NCI-H82 treated with DMSO at 0.1 percent for 48 hours (cell line): ENCODE data around the gene DICER1.
A peak's percentile ranks its signal among the peaks of the same experiment; 100 is the strongest.

Experiments used
- DNase-seq: peaks from one replicate; lab custom pipeline; 2025; ENCODE audit not compliant: unreplicated experiment; lab: John Stamatoyannopoulos, UW

Gene DICER1

GRCh38 chr14:95062946-95063345 lies 94.4 kb downstream of the DICER1 start:
- DNase-seq = no peak

- DNase-seq = no peak
Measured at GRCh38 chr14:95062220-95062619, 95.1 kb downstream of the DICER1 start.

- no peak for DNase-seq
Measured at GRCh38 chr14:95061317-95062093, 95.8 kb downstream of the DICER1 start.

GRCh38 chr14:95059126-95059525 lies 98.2 kb downstream of the DICER1 start:
- no peak for DNase-seq

GRCh38 chr14:95058491-95058890 lies 98.8 kb downstream of the DICER1 start:
- no peak for DNase-seq

- DNase-seq = no peak
Measured at GRCh38 chr14:95057851-95058250, 99.5 kb downstream of the DICER1 start.

GRCh38 chr14:95057147-95057546 lies 100.2 kb downstream of the DICER1 start:
- no peak for DNase-seq

- DNase-seq = no peak
Measured at GRCh38 chr14:95056476-95056875, 100.9 kb downstream of the DICER1 start.

GRCh38 chr14:95055318-95055717 lies 102.0 kb downstream of the DICER1 start:
- DNase-seq = no peak

- DNase-seq = no peak
Measured at GRCh38 chr14:95054346-95055280, 102.7 kb downstream of the DICER1 start.

GRCh38 chr14:95052016-95052585 lies 105.2 kb downstream of the DICER1 start:
- DNase-seq = no peak

- no peak for DNase-seq
Measured at GRCh38 chr14:95049952-95050351, 107.4 kb downstream of the DICER1 start.

- no peak for DNase-seq
Measured at GRCh38 chr14:95048771-95049312, 108.5 kb downstream of the DICER1 start.

- peak; percentile 84 for DNase-seq
Measured at GRCh38 chr14:95047754-95048153, 109.6 kb downstream of the DICER1 start.

- DNase-seq = no peak
Measured at GRCh38 chr14:95046711-95047681, 110.3 kb downstream of the DICER1 start.

GRCh38 chr14:95045836-95046430 lies 111.4 kb downstream of the DICER1 start:
- no peak for DNase-seq

- no peak for DNase-seq
Measured at GRCh38 chr14:95045106-95045701, 112.1 kb downstream of the DICER1 start.

- DNase-seq = no peak
Measured at GRCh38 chr14:95044463-95045105, 112.7 kb downstream of the DICER1 start.
